Renal cortical epithelial cell (primary cell): ENCODE data around the gene PPFIA4. TPM values are rescaled to one million over a fixed set of nuclear protein-coding genes. Genes with fewer than 3 reads are reported as not detected.

Source experiments
- DNase-seq: peaks from one replicate; pipeline ENCODE4 v3.0.0-alpha.2; 2011; ENCODE audit warnings: low read depth
- total RNA-seq: library from RNA; depleted of rRNA; stranded (reverse); fragments of >200 nt; gene quantifications from 2 replicates; pipeline ENCODE4 v1.2.3, GENCODE V29; 2014

PPFIA4 gene
- total RNA-seq, 1 donor from 2014 or later, result 12.4 TPM

GRCh38 chr1:203040513-203041275 lies 14.4 kb downstream of the PPFIA4 start:
- no peak for DNase-seq

GRCh38 chr1:203041351-203041932 lies 15.2 kb downstream of the PPFIA4 start:
- no peak for DNase-seq

GRCh38 chr1:203043830-203044545 lies 17.7 kb downstream of the PPFIA4 start:
- no peak for DNase-seq

GRCh38 chr1:203044546-203045250 lies 18.4 kb downstream of the PPFIA4 start:
- DNase-seq, result no peak

- DNase-seq, result no peak
Measured at GRCh38 chr1:203045336-203045735, 19.0 kb downstream of the PPFIA4 start.

GRCh38 chr1:203045821-203046594 lies 19.7 kb downstream of the PPFIA4 start:
- DNase-seq, result no peak

- DNase-seq, result peak; percentile 78
Measured at GRCh38 chr1:203046984-203047630, 20.8 kb downstream of the PPFIA4 start.

GRCh38 chr1:203048086-203048485 lies 21.8 kb downstream of the PPFIA4 start:
- DNase-seq, result no peak

GRCh38 chr1:203048555-203049051 lies 22.3 kb downstream of the PPFIA4 start:
- DNase-seq, result no peak

- no peak for DNase-seq
Measured at GRCh38 chr1:203049077-203049476, 22.8 kb downstream of the PPFIA4 start.

- DNase-seq, result no peak
Measured at GRCh38 chr1:203049576-203050180, 23.4 kb downstream of the PPFIA4 start.

- no peak for DNase-seq
Measured at GRCh38 chr1:203050826-203051225, 24.5 kb downstream of the PPFIA4 start.

GRCh38 chr1:203051841-203052324 lies 25.6 kb downstream of the PPFIA4 start:
- no peak for DNase-seq

- DNase-seq, result no peak
Measured at GRCh38 chr1:203052601-203053000, 26.3 kb downstream of the PPFIA4 start.

GRCh38 chr1:203054184-203054583 lies 27.9 kb downstream of the PPFIA4 start:
- DNase-seq, result no peak

- no peak for DNase-seq
Measured at GRCh38 chr1:203054642-203055041, 28.4 kb downstream of the PPFIA4 start.

GRCh38 chr1:203055161-203055799 lies 29.0 kb downstream of the PPFIA4 start:
- no peak for DNase-seq

- DNase-seq, result no peak
Measured at GRCh38 chr1:203056012-203056411, 29.7 kb downstream of the PPFIA4 start.

GRCh38 chr1:203056516-203056915 lies 30.2 kb downstream of the PPFIA4 start:
- no peak for DNase-seq
